PC-9 (cell line): ENCODE data around the gene CCNY.

ENCODE experiments used
- CTCF ChIP-seq: fragments of 200-600 bp; sonication (generic); conservative IDR thresholded peaks from 2 replicates; pipeline ENCODE4 v1.6.1; 2017; ENCODE audit warnings: mixed run types, antibody characterized with exemption, mild to moderate bottlenecking, moderate library complexity
- EZH2 ChIP-seq: fragments of 200-600 bp; sonication (generic); IDR thresholded peaks from 2 replicates; pipeline ENCODE4 v1.8.0; 2017; ENCODE audit warnings: antibody characterized with exemption, low read depth

DNA sequence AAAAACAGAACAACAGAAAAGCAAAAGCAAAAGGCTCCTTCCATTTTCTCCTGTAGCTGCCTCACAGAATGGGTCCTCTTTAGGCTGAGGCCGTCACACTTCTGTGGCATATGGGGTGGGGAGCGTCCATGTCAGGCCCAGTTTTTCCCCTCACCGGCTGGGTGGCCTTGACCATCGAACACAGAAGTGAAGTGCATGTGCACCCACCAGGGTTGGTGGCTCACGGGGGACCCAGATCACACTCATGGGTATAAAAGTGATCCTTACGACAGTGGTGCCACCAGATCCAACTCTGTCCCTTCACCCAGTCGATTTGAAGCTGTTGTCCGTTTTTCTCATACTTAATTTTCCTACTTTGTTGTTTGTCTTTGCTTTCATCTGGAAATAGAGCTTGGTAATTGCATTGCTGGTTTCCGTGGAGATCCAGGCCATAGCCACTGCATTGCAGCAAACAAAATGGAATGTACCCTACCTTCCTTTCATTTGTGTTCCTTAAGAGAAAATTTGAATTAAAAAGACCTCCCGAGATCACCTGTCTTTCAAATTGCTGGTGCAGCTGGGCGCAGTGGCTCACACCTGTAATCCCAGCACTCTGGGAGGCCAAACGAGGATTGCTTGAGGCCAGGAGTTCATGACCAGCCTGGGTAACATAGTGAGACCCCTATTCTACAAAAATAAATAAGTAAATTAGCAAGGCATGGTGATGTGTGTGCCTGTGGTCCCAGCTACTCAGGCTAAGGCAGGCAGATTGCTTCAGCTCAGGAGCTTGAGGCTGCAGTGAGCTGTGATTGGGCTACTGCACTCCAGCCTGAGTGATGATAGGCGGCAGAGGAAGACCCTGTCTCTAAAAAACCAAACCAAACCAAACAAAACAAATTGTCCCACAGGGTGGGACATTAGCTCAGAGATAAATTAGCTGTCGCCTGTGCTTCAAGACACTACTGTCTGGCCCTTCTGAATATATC, 258.1 kb downstream of the CCNY start:
- TF ChIP-seq CTCF (no peak), EZH2 (no peak)
